HUES64 (cell line): Measurements from ENCODE around the gene PERM1.

Experiments
- H3K27ac ChIP-seq: 2 replicates; pipeline ENCODE4 v1.7.0; 2013; ENCODE audit warnings: low read depth, low read length, inconsistent platforms
- H3K27me3 ChIP-seq: 2 replicates; pipeline ENCODE4 v1.6.1; 2013; ENCODE audit warnings: mild to moderate bottlenecking, low read length; ENCODE audit not compliant: insufficient read depth
- H3K36me3 ChIP-seq: 2 replicates; pipeline ENCODE4 v1.6.1; 2013; ENCODE audit warnings: mild to moderate bottlenecking, low read length; ENCODE audit not compliant: insufficient read depth
- H3K4me1 ChIP-seq: 2 replicates; pipeline ENCODE4 v1.6.1; 2013; ENCODE audit warnings: mild to moderate bottlenecking, low read length, moderate library complexity; ENCODE audit not compliant: insufficient read depth
- H3K4me3 ChIP-seq: 2 replicates; pipeline ENCODE4 v1.5.1; 2013; ENCODE audit warnings: mild to moderate bottlenecking, low read length, moderate library complexity
- H3K9ac ChIP-seq: 2 replicates; pipeline ENCODE4 v1.6.1; 2013; ENCODE audit warnings: mild to moderate bottlenecking, low read depth, low read length
- H3K9me3 ChIP-seq: 2 replicates; pipeline ENCODE4 v1.6.1; 2013; ENCODE audit warnings: low read depth, low read length; ENCODE audit not compliant: insufficient read depth
- WGBS: fragments of 150-250, 120-280 bp; methylation state at CpG from one replicate; pipeline ENCODE4 v1.1.7; 2013; ENCODE audit warnings: missing lambda C conversion rate; 5-methylcytosine and 5-hydroxymethylcytosine counted together

Gene PERM1

DNA sequence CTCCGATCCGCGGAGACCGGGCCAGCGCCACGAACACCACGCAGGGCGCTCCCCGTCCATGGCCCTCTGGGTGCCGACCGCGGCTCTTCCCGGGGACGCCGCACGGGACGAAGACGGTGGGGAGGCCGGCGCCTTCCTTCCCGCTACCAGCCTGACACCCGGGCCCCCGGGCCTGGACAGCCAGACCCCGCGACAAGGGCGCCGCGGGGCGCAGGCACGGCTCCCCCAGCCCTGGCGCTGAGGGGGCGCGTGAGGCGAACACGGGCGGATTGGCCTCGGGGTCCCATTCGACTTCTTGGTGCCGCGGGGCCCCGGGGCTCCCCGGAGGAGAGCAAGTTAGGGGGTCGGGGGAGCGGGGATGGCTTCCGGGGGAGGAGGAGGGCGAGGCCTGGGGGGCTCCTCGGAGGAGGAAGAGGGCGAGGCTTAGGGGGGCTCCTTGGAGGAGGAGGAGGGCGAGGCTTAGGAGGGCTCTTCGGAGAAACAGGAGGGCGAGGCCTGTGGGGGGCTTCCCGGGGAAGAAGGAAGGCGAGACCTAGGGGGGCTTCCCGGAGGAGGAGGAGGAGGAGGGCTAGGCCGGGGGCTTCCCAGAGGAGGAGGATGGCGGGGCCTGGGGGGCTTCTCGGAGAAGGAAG is 22.0 kb downstream of the PERM1 start:
- Histone ChIP-seq H3K27ac (no peak overlapping the region), H3K4me1 (no peaks in the 10 kb centered on the region), H3K9me3 (no peaks in the 10 kb centered on the region), H3K36me3 (peaks cover 43% of the 10 kb centered on the region), H3K4me3 (peak overlapping the region; percentile 85), H3K9ac (no peak overlapping the region), H3K27me3 (peaks cover 19% of the 10 kb centered on the region)
- WGBS, result 28% methylated on average over 57 of the region's 57 CpGs

DNA sequence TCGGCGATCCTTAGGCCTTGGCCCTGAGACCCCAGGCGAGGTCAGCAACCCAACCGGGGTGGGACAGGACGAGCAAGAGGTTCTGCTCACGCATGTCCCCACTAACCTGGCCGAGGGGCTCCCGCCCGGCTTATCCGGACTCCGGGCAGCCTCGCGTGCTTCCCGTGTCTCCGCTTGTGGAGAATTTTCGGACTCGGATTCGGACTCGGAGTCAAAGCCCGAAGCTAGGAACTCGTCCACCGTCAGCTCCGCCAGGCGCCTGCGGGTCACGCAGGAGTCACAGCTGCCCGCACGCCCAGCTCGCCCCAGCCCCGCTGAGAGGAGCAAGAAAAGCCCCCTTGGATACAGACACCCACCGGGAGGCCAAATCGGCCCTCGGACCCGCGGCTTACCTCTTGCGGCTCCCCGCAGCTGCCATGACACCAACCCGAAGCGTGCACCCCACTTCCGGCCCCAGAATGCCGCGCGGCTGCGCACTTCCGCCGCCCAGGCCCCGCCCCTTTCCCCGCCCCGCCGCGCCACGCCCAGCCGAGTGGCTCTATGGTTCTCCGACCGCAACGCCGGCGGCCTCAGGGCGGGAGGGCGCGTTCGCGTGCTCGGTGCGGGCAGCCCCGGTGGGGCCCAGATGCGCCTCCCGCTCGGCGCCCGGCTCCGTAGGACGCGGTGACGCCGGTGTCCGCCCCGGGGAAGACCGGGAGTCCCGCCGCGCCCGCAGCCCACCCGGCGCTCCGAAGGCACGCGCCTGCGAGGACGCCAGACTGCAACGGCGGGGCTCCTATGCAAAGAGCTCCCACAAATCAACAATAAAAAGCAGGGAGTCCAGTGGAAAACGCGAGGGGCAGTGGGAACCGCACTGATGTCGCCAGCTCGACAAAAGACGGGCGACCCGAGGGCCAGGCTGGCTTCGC is 22.8 kb downstream of the PERM1 start, which contains the start of gene NOC2L:
Gene NOC2L (minus strand): TSS at position 434 of the 908 bp plus-strand sequence. CDS start 16 bp downstream, at position 418.
- peak within 1 kb of the TSS; percentile 40; the same call in 1 of the 2 replicates for H3K27ac ChIP-seq
- H3K36me3 ChIP-seq, result peaks cover 51% of the 10 kb centered on the region

DNA sequence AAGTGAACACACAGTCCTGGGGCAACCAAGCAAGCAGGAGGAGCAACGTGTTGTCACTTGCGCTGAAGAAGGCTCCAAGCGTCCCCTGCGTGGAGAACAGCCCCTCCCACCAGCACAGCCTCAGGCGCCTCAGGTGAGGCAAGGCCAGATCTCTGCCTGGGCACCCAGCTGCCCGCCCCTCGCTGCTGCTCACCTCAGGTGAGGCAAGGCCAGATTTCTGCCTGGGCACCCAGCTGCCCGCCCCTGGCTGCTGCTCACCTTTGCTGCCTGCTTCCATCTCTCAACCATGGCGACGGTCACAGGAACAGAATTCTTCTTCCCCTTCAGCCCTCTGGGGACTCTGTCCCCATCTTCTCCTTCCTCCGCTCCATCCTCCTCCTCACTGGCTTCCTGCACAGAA is 25.3 kb downstream of the PERM1 start:
- 94% methylated on average over 11 of the region's 11 CpGs for WGBS

More for the DNA sequence above, 22.8 kb downstream of the PERM1 start, which contains the start of gene NOC2L:
- H3K9me3 ChIP-seq, result no peaks in the 10 kb centered on the region
- peak within 1 kb of the TSS; percentile 75 for H3K9ac ChIP-seq
- H3K4me3 ChIP-seq, result peak within 1 kb of the TSS; percentile 85
- H3K27me3 ChIP-seq, result peaks cover 19% of the 10 kb centered on the region
- no peaks in the 10 kb centered on the region for H3K4me1 ChIP-seq
- 4% methylated on average over 101 of the region's 101 CpGs for WGBS

DNA sequence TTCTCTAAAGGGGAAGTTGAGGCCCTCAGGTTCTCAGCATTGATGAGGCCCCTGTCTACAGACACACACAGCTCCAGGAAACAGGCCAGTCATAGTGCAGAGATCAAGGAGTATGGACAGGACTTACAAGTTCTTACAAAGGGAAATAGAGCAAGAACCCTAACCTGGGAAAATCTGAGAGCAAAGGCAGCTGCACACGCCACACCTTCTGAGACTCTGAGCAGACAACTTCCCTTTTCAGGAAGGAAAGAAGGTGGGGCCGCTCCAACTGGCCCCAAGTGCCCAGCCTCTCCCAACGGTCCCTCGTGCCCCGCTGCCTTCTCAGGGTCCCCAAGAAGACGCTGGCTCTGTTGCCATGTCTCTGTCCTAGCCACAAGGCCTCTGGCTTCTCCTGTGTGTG is 26.4 kb downstream of the PERM1 start:
- Histone ChIP-seq H3K4me3 (no peak overlapping the region), H3K9me3 (no peaks in the 10 kb centered on the region), H3K27ac (no peak overlapping the region), H3K36me3 (peaks cover 66% of the 10 kb centered on the region), H3K9ac (no peak overlapping the region), H3K4me1 (no peaks in the 10 kb centered on the region), H3K27me3 (peaks cover 11% of the 10 kb centered on the region)
- 94% methylated on average over 6 of the region's 6 CpGs for WGBS

More for the DNA sequence above, 25.3 kb downstream of the PERM1 start:
- Histone ChIP-seq H3K27ac (no peak overlapping the region), H3K36me3 (peaks cover 58% of the 10 kb centered on the region), H3K4me1 (no peaks in the 10 kb centered on the region), H3K9ac (no peak overlapping the region), H3K27me3 (peaks cover 17% of the 10 kb centered on the region), H3K9me3 (no peaks in the 10 kb centered on the region), H3K4me3 (no peak overlapping the region)

DNA sequence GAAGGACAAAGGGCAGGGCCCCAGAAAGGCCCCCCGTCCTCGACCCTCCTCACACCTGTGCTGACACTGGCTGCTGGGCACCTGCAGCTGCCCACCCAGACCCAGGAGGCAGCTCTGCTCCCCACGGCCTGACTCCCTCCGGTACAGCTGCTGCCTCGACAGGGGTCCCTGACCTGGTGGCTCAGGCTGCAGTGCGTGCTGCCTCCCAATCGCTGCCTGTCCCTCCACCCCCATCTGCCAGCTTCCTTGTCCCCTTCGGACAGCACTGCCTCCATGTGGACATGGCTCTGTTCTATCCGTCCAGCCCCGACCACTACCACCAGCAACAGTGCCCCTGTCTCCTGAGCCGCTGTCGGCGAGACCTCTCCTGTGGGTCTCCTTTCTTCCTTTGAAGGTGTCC is 27.0 kb downstream of the PERM1 start:
- H3K27ac ChIP-seq, result no peak overlapping the region
- WGBS, result 94% methylated on average over 13 of the region's 13 CpGs
- H3K9me3 ChIP-seq, result no peaks in the 10 kb centered on the region
- peaks cover 8% of the 10 kb centered on the region for H3K27me3 ChIP-seq
- H3K9ac ChIP-seq, result no peak overlapping the region
- peaks cover 72% of the 10 kb centered on the region for H3K36me3 ChIP-seq
- H3K4me3 ChIP-seq, result no peak overlapping the region
- H3K4me1 ChIP-seq, result no peaks in the 10 kb centered on the region

DNA sequence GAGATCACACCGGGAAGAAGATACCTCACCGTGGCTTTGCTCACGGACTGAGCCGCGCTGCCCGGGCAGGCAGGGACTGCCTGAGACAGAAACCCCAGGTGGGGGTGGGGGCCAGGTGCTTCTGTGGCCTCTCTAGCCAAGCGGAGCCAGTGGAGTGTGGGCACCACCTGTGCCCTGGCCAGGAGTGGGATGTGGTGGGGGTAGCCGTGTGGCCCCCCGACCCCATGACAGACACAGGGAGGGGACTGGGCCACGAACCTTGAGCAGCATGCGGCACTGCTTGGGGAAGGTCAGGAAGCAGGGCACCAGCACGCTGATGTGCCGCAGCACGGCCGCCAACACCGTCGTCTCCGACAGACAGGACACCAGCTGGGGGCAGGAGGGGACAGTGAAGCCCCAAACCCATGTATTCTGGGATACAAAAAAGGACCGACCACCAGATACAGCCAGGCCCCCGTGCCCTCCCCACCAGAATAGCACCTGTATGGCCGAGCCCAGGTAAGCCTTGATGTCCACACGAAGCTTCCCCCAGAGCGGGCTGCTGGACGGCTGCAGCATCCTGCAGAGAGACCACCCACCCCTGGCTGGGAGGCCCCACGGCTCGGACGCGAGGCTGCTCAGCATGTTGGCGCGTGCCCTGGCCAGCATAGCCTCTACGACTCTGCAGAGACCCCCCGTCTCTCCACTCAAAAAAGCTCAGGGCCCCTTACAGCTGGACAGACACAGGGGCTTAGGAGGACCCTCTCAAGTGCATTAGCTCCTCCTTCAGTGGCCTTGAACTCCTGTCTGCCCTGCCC is 28.2 kb downstream of the PERM1 start:
- Histone ChIP-seq H3K27ac (no peak overlapping the region), H3K36me3 (peaks cover 84% of the 10 kb centered on the region), H3K4me1 (no peaks in the 10 kb centered on the region), H3K9ac (no peak overlapping the region), H3K9me3 (no peaks in the 10 kb centered on the region), H3K27me3 (no peaks in the 10 kb centered on the region), H3K4me3 (no peak overlapping the region)
- WGBS, result 92% methylated on average over 32 of the region's 32 CpGs

DNA sequence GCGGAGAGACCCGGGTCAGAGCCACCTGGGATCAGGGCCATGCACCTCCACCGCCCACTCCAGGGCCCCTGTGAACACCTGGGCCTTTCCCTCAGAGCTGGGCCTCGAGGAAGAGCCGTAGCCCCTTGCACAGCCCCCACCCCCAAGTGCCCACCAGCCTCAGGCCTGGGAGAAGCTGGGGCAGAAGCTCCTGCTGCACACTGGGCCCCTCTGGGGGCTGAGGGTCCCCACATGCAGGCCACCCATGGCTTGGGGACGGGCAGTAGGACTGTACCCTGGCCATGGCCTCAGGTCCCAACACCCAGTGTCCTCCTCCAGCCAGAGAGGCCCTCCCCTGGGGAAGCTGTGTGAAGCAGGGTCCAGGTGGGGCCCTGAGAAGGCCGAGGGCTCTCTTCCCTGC is 29.3 kb downstream of the PERM1 start:
- no peak overlapping the region for H3K4me3 ChIP-seq
- no peaks in the 10 kb centered on the region for H3K9me3 ChIP-seq
- no peaks in the 10 kb centered on the region for H3K27me3 ChIP-seq
- H3K9ac ChIP-seq, result no peak overlapping the region
- peaks cover 92% of the 10 kb centered on the region for H3K36me3 ChIP-seq
- 94% methylated on average over 7 of the region's 7 CpGs for WGBS
- H3K27ac ChIP-seq, result no peak overlapping the region
- no peaks in the 10 kb centered on the region for H3K4me1 ChIP-seq

DNA sequence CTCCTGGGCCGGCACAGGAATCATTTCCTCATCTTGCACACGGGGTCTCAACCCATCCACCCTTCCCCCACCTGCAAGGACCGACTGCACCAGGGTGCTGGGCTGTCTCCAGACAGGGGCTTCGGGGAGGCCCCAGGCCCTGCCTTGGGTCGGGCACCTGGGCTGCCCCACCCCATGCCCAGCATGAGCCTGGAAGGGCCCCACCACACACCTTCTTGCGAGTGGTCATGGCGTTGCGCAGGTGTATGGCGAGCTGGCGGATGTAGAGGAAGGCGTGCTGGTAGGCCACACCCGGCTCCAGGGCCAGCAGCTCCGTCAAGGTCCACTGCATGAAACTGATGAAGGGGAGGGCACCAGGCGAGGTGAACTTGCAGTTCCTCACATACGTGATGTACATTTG is 29.7 kb downstream of the PERM1 start:
- WGBS, result 95% methylated on average over 15 of the region's 15 CpGs
- Histone ChIP-seq H3K4me3 (no peak overlapping the region), H3K9me3 (no peaks in the 10 kb centered on the region), H3K9ac (no peak overlapping the region), H3K27ac (no peak overlapping the region), H3K27me3 (no peaks in the 10 kb centered on the region), H3K36me3 (peaks cover 94% of the 10 kb centered on the region), H3K4me1 (no peaks in the 10 kb centered on the region)

DNA sequence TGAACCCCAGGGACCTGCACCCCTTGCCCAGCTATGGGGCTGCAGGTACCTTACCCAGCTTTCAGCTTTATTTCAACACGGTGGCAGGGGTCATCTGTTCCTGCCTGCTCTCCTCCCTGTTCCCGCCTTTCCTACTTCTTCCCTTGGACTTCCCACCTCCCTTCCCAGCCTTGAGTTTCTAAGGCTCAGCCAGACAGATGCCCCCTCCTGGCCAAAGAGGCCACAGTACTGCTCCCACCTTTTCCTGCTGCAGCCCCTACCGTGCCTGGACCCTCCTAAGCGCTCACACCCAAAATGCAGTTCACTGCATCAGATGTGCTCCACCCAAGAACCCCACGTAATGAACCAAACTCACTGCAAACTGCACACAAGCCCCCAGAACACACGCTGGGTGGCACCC is 30.5 kb downstream of the PERM1 start:
- H3K27me3 ChIP-seq, result no peaks in the 10 kb centered on the region
- no peak overlapping the region for H3K27ac ChIP-seq
- H3K9ac ChIP-seq, result no peak overlapping the region
- H3K9me3 ChIP-seq, result no peaks in the 10 kb centered on the region
- no peak overlapping the region for H3K4me3 ChIP-seq
- 76% methylated on average over 6 of the region's 6 CpGs for WGBS
- H3K36me3 ChIP-seq, result peaks cover 92% of the 10 kb centered on the region
- no peaks in the 10 kb centered on the region for H3K4me1 ChIP-seq

DNA sequence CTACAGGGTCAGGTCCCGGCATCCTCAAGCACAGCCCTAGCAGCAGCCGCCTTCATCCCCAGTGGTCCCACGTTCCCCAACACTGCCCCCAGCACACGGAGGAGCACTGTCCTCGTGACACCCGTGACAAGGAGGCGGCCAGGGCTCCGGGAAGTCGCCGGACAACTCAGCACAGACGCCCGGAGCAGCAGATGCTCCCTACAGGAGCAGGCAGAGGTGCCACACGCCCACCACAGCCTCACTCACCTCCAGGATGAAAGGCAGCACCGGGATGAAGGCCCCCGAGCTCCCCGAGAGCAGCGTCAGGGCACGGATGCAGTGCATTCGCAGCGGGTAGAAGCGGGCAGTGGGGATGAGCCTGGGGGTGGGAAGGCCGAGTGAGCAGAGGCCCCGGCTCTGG is 31.0 kb downstream of the PERM1 start:
- Histone ChIP-seq H3K27me3 (no peaks in the 10 kb centered on the region), H3K9ac (no peak overlapping the region), H3K4me3 (no peak overlapping the region), H3K27ac (no peak overlapping the region), H3K9me3 (no peaks in the 10 kb centered on the region), H3K36me3 (peaks cover 92% of the 10 kb centered on the region), H3K4me1 (no peaks in the 10 kb centered on the region)
- 96% methylated on average over 23 of the region's 23 CpGs for WGBS

DNA sequence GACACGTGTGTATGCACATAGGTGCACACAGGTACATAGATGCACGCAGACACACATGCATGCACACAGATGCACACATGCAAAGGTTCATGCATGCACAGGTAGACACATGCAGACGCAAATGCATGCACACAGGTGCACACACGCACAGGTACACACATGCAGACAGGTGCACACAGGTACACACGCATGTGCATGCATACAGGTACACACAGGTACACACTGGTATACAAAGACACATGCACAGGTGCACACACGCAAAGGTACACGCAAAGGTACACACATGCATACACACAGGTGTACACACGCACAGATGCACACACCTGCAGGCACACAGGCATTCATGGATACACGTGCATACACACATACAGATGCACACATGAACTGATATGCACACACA is 31.6 kb downstream of the PERM1 start:
- H3K27me3 ChIP-seq, result no peaks in the 10 kb centered on the region
- H3K4me3 ChIP-seq, result no peak overlapping the region
- no peaks in the 10 kb centered on the region for H3K9me3 ChIP-seq
- H3K9ac ChIP-seq, result no peak overlapping the region
- H3K27ac ChIP-seq, result no peak overlapping the region
- H3K4me1 ChIP-seq, result no peaks in the 10 kb centered on the region
- peaks cover 92% of the 10 kb centered on the region for H3K36me3 ChIP-seq
- WGBS, result 94% methylated on average over 9 of the region's 9 CpGs
